A375 (cell line): ENCODE results near the gene TRPC1. TPM values are rescaled to one million over a fixed set of nuclear protein-coding genes. Genes with fewer than 3 reads are reported as not detected.

Experiments used
- small RNA-seq: library from RNA; depleted of rRNA; stranded (forward); fragments of <200 nt; gene quantifications from one replicate; pipeline ENCODE3, GENCODE V24; 2014
- total RNA-seq: library from RNA; depleted of rRNA; stranded (reverse); fragments of >200 nt; shearing (Covaris generic); gene quantifications from 2 replicates; pipeline ENCODE4 v1.2.3, GENCODE V29; 2014; rRNA removed

Gene TRPC1
- 5.9 and 10.6 TPM in 2 replicates for total RNA-seq

DNA sequence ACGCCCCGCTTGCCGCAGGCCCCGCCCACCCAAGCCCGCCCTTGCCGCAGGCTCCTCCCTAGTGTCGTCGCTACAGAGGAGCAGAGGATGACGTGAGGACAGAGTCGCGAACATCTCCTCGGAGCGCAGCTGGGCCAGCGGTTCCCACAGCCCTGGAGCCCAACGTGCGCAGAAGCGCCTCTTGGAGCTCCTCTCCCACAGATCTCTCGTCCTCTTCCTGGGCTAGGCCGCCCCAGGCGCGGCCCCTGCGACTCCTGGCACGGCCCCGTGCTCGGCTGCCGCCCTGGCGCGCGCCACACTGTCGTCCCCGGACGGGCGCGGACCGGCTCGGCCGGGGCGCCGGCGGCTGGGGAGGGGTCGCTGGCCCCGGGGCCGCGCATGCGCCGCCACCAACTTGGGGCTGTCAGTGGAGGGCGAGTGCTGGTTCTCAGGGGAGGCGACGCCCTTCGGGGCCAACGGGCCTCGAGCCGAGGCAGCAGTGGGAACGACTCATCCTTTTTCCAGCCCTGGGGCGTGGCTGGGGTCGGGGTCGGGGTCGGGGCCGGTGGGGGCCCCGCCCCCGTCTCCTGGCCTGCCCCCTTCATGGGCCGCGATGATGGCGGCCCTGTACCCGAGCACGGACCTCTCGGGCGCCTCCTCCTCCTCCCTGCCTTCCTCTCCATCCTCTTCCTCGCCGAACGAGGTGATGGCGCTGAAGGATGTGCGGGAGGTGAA, at the start of gene TRPC1:
Gene TRPC1, plus strand, starts transcription at position 67 of the 714 bp plus-strand sequence. Its CDS starts 526 bp downstream, at position 593.

Small RNA genes lying within 50 kb of the gene (small RNA-seq; reads per million reads assigned to genes)
- gene RNU7-47P: not detected

Other genes starting within 250 kb of the TRPC1 start
- gene ATR, start 145.3 kb upstream of the TRPC1 start, total RNA-seq: 26.8 and 31.3 TPM in 2 replicates
- 7.4 and 8.8 TPM in 2 replicates for gene PLS1, start 127.6 kb upstream of the TRPC1 start, total RNA-seq
- gene PCOLCE2, start 165.0 kb downstream of the TRPC1 start, total RNA-seq: 9.6 and 10.8 TPM in 2 replicates
- not detected in 2 replicates for gene PAQR9, start 239.6 kb downstream of the TRPC1 start, total RNA-seq